ENCODE data around the gene DLG2. TPM values are rescaled to one million over a fixed set of nuclear protein-coding genes. Genes with fewer than 3 reads are reported as not detected.

The DLG2 gene
- total and polyA plus RNA-seq, 9 of the 15 experiments (the other 6 are each of a cell fraction or from before 2014, with no cell fraction given): 0.52 to 1.6 (median 0.95) TPM

- H3K9ac ChIP-seq (ENCODE audit: insufficient read depth in 1 of 2, low read depth in 2 of 2, low read length in 2 of 2): no peak overlapping the region
- no peak overlapping the region for H3K4me3 ChIP-seq
- no peaks in the 10 kb centered on the region for H4K20me1 ChIP-seq (replicated peaks; ENCODE audit: control insufficient read depth, insufficient read depth, low read length)
- ATAC-seq (no peak), FAIRE-seq (no peak), DNase-seq (ENCODE audit: extremely low read depth in 1 of 4, low spot score in 3 of 4) (no peak)
- no TSS peak for BruUV-seq (replicated peaks)
- no peak for TF ChIP-seq ETS2 (tag; IDR thresholded peaks at IDR 0.05; ENCODE audit: borderline replicate concordance, poor library complexity, severe bottlenecking)
- TF ChIP-seq HDAC6 (IDR thresholded peaks at IDR 0.05; ENCODE audit: low read depth, low read length): no peak
- TF ChIP-seq MBD1 (CRISPR knock-in tag; IDR thresholded peaks at IDR 0.05): no peak
- TF ChIP-seq KLF13 (tag; IDR thresholded peaks at IDR 0.05; ENCODE audit: borderline replicate concordance, low read depth): no peak
- no peak for TF ChIP-seq CTCFL (IDR thresholded peaks at IDR 0.05; ENCODE audit: borderline replicate concordance, insufficient read depth, low read depth, low read length, poor library complexity, severe bottlenecking)
- TF ChIP-seq ZNF586 (CRISPR knock-in tag; conservative IDR thresholded peaks at IDR 0.05): no peak
- TF ChIP-seq POLR2AphosphoS2 (IDR thresholded peaks at IDR 0.05; ENCODE audit: low read length): no peak
- no peak for TF ChIP-seq CHD2 (IDR thresholded peaks at IDR 0.05; ENCODE audit: low read depth, low read length)
- TF ChIP-seq ZNF561 (CRISPR knock-in tag; conservative IDR thresholded peaks at IDR 0.05): no peak
- no peak for TF ChIP-seq RBM14 (IDR thresholded peaks at IDR 0.05; ENCODE audit: borderline replicate concordance, insufficient read depth, low read depth, low read length)
- no peak for TF ChIP-seq ZNF408 (CRISPR knock-in tag; IDR thresholded peaks at IDR 0.05; ENCODE audit: low read depth)
- no peaks in the 10 kb centered on the region for H3K79me2 ChIP-seq (ENCODE audit: control insufficient read depth, insufficient read depth, low read length)
- POLR2A ChIA-PET: no interaction called here
- no peaks in the 10 kb centered on the region for H3K9me1 ChIP-seq (ENCODE audit: control insufficient read depth, insufficient read depth, low read length)
- no peaks in the 10 kb centered on the region for H3K4me1 ChIP-seq (replicated peaks in 1 of 2; ENCODE audit: control insufficient read depth in 2 of 2, insufficient read depth in 2 of 2, low read length in 2 of 2)
- no peaks in the 10 kb centered on the region for H3K36me3 ChIP-seq (ENCODE audit: control insufficient read depth, insufficient read depth, low read length)
- no peak overlapping the region for H3K27ac ChIP-seq (ENCODE audit: extremely low read depth, low read depth, low read length)
- no peak overlapping the region for H3K4me2 ChIP-seq (ENCODE audit: insufficient read depth, low read length)
- H2AFZ ChIP-seq (ENCODE audit: low read depth, low read length): no peak overlapping the region
- H3K27me3 ChIP-seq (ENCODE audit: control insufficient read depth in 2 of 2, insufficient read depth in 2 of 2, low read length in 2 of 2): no peaks in the 10 kb centered on the region
- in situ Hi-C loops (cut with MboI) (no loop called here), intact Hi-C loops (cut with micrococcal nuclease) (no loop called here)
- H3K9me3 ChIP-seq (replicated peaks; ENCODE audit: control insufficient read depth, insufficient read depth, low read depth, low read length): no peaks in the 10 kb centered on the region
- 0% methylated on average over 2 of the region's 2 CpGs for WGBS (ENCODE audit: insufficient coverage, low coverage, missing lambda C conversion rate)
- CTCF ChIA-PET (ENCODE audit: low intra/inter-chr PET ratio): no interaction called here
These were observed 1433.4 kb downstream of the DLG2 start for GRCh38 chr11:84193706-84194105.

All from K562 (cell line).